ENCODE results near the gene RAD50.

Gene RAD50

GRCh38 chr5:132662925-132663770 lies 106.4 kb downstream of the RAD50 start:
- DNase-seq: no peak

- no peak for DNase-seq
Measured at GRCh38 chr5:132663771-132664695, 107.3 kb downstream of the RAD50 start.

GRCh38 chr5:132664696-132665209 lies 108.0 kb downstream of the RAD50 start:
- DNase-seq: no peak

DNA sequence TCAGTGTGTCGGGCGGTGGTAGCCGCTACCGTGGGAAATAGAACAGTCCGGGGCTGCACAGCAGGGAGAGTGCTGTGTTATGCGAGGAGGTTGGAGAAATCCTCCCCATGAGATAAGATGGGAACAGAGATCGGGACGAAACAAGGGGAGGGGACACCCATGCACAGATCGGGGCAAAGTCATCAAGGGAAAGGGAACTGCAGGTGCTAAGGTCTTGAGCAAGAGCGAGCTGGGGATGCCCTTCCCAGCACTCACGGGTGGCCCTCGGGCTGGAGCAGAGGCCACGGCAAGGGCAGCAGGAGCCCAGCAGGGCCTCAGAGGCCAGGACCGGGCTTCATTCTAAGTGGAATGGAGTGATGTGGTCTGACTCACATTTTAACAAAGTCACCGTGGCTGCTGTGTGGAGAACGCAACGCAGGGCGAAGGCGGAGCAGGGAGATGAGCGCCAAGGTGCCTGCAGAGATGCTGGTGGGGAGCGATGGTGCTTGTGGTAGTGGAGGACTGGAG lies 108.8 kb downstream of the RAD50 start:
- no peak for DNase-seq

- DNase-seq: no peak
Measured at GRCh38 chr5:132666310-132667123, 109.7 kb downstream of the RAD50 start.

GRCh38 chr5:132667309-132667708 lies 110.5 kb downstream of the RAD50 start:
- no peak for DNase-seq

GRCh38 chr5:132667761-132668705 lies 111.3 kb downstream of the RAD50 start:
- DNase-seq: no peak

DNA sequence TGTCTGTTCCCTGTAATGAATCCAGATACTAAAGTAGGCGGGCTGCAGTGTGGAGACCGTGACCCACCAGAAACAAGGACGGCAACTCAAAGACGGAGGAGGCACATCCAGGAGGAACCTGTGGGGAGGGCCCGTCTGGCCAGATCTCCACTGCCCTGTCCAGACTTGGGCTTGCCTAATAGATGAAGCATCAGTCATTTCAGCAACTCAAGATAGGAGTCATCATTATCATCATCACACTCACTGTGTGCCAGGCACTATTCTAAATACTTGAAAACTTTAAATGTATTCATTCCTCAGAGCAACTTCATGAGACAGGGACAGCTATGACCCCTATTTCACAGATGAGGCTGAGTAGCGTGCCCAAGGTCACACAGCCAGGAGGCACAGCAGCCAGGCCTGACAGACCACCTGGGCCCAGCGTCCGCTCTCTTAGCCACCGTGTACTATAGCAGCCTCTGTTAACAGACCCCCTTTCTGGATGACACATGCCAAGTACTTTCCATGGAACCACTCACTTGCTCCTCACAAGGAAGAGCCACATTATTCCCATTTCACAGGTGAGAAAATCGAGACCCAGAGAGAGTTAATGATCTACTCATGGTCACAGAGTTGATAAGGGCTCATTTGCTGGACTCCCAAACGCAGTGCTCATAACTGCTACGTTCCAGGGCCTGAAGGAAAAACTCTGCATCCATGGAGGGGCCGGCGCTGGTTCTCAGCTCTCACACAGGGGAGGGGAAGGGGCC lies 112.1 kb downstream of the RAD50 start:
- DNase-seq: no peak

GRCh38 chr5:132669455-132669820 lies 112.7 kb downstream of the RAD50 start:
- DNase-seq: no peak

GRCh38 chr5:132669966-132670882 lies 113.4 kb downstream of the RAD50 start:
- no peak for DNase-seq

DNA sequence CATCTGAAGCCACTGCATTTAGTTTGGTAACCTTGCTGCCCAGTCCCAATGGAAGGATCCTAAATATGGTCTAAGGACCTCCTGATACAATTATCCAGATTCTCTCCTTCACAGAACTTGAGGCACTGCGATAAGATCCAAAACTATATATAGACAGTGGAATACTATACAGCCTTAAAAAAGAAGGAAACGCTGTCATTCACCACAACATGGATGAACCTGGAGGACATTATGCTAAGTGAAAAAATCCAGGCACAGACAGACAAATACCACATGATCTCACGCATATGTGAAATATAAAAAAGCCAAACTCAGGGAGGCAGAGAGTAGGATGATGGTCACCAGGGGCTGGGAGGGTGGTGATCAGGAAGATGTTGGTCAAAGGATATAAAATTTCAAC lies 114.2 kb downstream of the RAD50 start:
- no peak for DNase-seq

GRCh38 chr5:132673488-132673887 lies 116.7 kb downstream of the RAD50 start:
- no peak for DNase-seq

DNA sequence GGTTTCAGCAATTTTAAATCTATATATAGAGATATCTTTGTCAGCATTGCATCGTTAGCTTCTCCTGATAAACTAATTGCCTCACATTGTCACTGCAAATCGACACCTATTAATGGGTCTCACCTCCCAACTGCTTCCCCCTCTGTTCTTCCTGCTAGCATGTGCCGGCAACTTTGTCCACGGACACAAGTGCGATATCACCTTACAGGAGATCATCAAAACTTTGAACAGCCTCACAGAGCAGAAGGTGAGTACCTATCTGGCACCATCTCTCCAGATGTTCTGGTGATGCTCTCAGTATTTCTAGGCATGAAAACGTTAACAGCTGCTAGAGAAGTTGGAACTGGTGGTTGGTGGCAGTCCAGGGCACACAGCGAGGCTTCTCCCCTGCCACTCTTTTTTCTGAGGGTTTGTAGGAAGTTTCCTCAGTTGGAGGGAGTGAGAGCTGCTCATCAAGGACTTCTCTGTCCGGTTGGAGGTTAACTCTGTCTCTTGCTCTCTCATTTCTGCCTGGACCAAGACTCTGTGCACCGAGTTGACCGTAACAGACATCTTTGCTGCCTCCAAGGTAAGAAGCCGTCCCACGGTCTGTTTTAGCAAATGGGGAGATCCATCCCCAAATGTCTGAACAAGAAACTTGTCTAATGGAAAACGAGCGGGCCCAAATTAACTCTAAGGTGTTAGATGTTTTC lies 117.3 kb downstream of the RAD50 start, which contains the start of gene IL4:
Gene IL4, plus strand, starts transcription at position 51 of the 692 bp plus-strand sequence. Its CDS starts 62 bp downstream, at position 113.
- no peak for DNase-seq

DNA sequence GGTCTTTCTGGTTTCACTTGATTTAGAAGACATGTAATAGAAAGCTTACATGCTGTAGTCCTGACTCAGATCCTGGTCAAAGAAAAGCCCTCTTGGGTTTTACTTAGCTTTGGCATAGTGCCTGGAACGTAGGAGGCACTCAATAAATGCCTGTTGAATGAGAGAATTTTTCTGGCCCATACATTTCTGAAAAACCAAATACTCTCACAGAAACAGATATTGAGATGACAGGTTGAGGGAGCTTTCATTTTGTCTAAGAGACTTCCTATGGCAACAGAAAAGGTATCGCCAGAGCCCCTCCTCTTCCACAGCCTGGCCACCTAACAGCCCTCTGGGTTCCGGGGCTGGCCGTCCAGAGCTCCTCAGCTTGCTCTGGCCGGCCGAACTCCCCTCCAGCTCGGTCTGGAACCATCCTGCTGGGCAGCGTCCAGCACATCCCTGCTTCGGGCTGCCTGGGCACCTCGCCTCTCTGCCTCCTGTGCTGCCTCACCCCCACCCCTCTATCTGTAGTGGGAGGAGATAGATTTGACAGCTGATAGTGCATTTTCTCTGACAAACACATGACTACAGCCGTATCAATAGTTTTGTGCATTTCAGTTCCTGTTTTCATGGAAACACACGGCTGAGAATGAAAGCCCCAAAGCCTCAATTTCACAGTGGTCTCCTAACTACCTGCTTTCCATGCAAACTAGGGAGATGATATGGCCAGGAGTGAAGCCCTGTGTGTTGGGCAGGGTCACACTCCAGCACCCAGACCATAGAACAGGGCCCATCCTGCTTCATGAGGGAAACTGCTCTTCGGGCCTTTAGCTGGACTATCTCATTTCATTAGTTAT lies 118.1 kb downstream of the RAD50 start:
- no peak for DNase-seq

- no peak for DNase-seq
Measured at GRCh38 chr5:132675936-132676689, 119.3 kb downstream of the RAD50 start.

- DNase-seq: no peak
Measured at GRCh38 chr5:132677191-132677590, 120.4 kb downstream of the RAD50 start.
